ENCODE measurements around the gene PERM1. TPM values are rescaled to one million over a fixed set of nuclear protein-coding genes. Genes with fewer than 3 reads are reported as not detected.

The PERM1 gene
- total and polyA plus RNA-seq, 9 of the 15 experiments (the other 6 are each of a cell fraction or from before 2014, with no cell fraction given) = not detected

- TF ChIP-seq U2AF2 (optimal IDR thresholded peaks at IDR 0.05; ENCODE audit: low read depth, low read length) (no peak), RBM22 (IDR thresholded peaks at IDR 0.05; ENCODE audit: low read depth, low read length, poor library complexity, severe bottlenecking) (no peak), ZSCAN29 (IDR thresholded peaks at IDR 0.05) (no peak), NBN (IDR thresholded peaks at IDR 0.05; ENCODE audit: low read depth) (no peak), ZNF274 (IDR thresholded peaks at IDR 0.05; ENCODE audit: borderline replicate concordance, low read depth, low read length) (no peak), HDAC2 (IDR thresholded peaks at IDR 0.05) (no peak), ZNF76 (CRISPR knock-in tag; IDR thresholded peaks at IDR 0.05; ENCODE audit: borderline replicate concordance) (no peak), TRIM28 (IDR thresholded peaks at IDR 0.05) (no peak), FOXP4 (CRISPR knock-in tag; IDR thresholded peaks at IDR 0.05; ENCODE audit: borderline replicate concordance) (peak; percentile 69; the same call in 1 of the 2 replicates), ZBTB9 (CRISPR knock-in tag; IDR thresholded peaks at IDR 0.05) (peak; percentile 86; the same call in 1 of the 2 replicates), ATF4 (CRISPR knock-in tag; IDR thresholded peaks at IDR 0.05) (no peak), MCM2 (IDR thresholded peaks at IDR 0.05; ENCODE audit: low read depth) (no peak)
- TF ChIP-seq, protein P1, sequence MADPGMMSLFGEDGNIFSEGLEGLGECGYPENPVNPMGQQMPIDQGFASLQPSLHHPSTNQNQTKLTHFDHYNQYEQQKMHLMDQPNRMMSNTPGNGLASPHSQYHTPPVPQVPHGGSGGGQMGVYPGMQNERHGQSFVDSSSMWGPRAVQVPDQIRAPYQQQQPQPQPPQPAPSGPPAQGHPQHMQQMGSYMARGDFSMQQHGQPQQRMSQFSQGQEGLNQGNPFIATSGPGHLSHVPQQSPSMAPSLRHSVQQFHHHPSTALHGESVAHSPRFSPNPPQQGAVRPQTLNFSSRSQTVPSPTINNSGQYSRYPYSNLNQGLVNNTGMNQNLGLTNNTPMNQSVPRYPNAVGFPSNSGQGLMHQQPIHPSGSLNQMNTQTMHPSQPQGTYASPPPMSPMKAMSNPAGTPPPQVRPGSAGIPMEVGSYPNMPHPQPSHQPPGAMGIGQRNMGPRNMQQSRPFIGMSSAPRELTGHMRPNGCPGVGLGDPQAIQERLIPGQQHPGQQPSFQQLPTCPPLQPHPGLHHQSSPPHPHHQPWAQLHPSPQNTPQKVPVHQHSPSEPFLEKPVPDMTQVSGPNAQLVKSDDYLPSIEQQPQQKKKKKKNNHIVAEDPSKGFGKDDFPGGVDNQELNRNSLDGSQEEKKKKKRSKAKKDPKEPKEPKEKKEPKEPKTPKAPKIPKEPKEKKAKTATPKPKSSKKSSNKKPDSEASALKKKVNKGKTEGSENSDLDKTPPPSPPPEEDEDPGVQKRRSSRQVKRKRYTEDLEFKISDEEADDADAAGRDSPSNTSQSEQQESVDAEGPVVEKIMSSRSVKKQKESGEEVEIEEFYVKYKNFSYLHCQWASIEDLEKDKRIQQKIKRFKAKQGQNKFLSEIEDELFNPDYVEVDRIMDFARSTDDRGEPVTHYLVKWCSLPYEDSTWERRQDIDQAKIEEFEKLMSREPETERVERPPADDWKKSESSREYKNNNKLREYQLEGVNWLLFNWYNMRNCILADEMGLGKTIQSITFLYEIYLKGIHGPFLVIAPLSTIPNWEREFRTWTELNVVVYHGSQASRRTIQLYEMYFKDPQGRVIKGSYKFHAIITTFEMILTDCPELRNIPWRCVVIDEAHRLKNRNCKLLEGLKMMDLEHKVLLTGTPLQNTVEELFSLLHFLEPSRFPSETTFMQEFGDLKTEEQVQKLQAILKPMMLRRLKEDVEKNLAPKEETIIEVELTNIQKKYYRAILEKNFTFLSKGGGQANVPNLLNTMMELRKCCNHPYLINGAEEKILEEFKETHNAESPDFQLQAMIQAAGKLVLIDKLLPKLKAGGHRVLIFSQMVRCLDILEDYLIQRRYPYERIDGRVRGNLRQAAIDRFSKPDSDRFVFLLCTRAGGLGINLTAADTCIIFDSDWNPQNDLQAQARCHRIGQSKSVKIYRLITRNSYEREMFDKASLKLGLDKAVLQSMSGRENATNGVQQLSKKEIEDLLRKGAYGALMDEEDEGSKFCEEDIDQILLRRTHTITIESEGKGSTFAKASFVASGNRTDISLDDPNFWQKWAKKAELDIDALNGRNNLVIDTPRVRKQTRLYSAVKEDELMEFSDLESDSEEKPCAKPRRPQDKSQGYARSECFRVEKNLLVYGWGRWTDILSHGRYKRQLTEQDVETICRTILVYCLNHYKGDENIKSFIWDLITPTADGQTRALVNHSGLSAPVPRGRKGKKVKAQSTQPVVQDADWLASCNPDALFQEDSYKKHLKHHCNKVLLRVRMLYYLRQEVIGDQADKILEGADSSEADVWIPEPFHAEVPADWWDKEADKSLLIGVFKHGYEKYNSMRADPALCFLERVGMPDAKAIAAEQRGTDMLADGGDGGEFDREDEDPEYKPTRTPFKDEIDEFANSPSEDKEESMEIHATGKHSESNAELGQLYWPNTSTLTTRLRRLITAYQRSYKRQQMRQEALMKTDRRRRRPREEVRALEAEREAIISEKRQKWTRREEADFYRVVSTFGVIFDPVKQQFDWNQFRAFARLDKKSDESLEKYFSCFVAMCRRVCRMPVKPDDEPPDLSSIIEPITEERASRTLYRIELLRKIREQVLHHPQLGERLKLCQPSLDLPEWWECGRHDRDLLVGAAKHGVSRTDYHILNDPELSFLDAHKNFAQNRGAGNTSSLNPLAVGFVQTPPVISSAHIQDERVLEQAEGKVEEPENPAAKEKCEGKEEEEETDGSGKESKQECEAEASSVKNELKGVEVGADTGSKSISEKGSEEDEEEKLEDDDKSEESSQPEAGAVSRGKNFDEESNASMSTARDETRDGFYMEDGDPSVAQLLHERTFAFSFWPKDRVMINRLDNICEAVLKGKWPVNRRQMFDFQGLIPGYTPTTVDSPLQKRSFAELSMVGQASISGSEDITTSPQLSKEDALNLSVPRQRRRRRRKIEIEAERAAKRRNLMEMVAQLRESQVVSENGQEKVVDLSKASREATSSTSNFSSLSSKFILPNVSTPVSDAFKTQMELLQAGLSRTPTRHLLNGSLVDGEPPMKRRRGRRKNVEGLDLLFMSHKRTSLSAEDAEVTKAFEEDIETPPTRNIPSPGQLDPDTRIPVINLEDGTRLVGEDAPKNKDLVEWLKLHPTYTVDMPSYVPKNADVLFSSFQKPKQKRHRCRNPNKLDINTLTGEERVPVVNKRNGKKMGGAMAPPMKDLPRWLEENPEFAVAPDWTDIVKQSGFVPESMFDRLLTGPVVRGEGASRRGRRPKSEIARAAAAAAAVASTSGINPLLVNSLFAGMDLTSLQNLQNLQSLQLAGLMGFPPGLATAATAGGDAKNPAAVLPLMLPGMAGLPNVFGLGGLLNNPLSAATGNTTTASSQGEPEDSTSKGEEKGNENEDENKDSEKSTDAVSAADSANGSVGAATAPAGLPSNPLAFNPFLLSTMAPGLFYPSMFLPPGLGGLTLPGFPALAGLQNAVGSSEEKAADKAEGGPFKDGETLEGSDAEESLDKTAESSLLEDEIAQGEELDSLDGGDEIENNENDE (IDR thresholded peaks at IDR 0.05; ENCODE audit: low read depth, low read length) = no peak
These were observed 20.7 kb downstream of the PERM1 start (continued) for GRCh38 chr1:961132-961669.

All from K562 (cell line).